MG63 (cell line): Measurements from ENCODE around the gene NXPH2. TPM values are rescaled to one million over a fixed set of nuclear protein-coding genes. Genes with fewer than 3 reads are reported as not detected.
"Not testable (repeated sequence)": the region's sequence is repeated elsewhere in the genome, so short reads cannot be mapped to it uniquely, and the experiment has no call there.

ENCODE experiments used
- DNase-seq: peaks from one replicate; pipeline ENCODE4 v3.0.0-alpha.2; 2020
- H3K27me3 ChIP-seq: fragments of 250-450 bp; sonication (Bioruptor Pico); 2 replicates; pipeline ENCODE4 v1.5.1; 2020; ENCODE audit warnings: mild to moderate bottlenecking, moderate library complexity
- H3K36me3 ChIP-seq: fragments of 250-450 bp; sonication (Bioruptor Pico); 2 replicates; pipeline ENCODE4 v1.5.1; 2020; ENCODE audit warnings: mild to moderate bottlenecking, moderate library complexity
- H3K4me3 ChIP-seq: fragments of 250-450 bp; sonication (Bioruptor Pico); 2 replicates; pipeline ENCODE4 v1.5.1; 2020; ENCODE audit warnings: mild to moderate bottlenecking, moderate library complexity
- H3K9me3 ChIP-seq: fragments of 250-450 bp; sonication (Bioruptor Pico); 2 replicates; pipeline ENCODE4 v1.5.1; 2020; ENCODE audit warnings: mild to moderate bottlenecking, moderate library complexity
- total RNA-seq: library from RNA; depleted of rRNA; stranded (reverse); fragments of >200 nt; shearing (Covaris generic); gene quantifications from 2 replicates; pipeline ENCODE4 v1.2.3, GENCODE V29; 2014; ENCODE audit warnings: low replicate concordance

NXPH2 gene
- total RNA-seq, 1 experiment from 2014 or later = 5.0 TPM

DNA sequence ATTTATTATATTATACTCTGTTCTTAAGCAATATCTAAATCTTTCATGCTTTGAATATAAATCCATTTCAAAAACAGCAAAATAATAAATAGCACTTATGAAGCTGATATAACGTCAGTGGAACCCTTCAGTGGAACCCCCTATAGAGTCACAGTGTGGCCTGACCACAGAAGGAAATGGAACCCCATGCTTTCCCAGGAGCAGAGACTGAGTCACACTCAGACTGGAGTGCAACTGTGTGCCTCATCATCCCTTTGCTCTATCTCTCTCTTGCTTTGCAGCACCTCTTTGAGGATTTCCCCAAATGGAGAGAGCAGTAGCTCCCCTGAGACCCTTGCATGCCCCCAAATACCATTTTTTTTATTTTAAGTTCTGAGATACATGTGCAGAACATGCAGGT lies 13.1 kb downstream of the NXPH2 start:
- H3K9me3 ChIP-seq = no peaks in the 10 kb centered on the region
- H3K27me3 ChIP-seq = no peaks in the 10 kb centered on the region
- no peak overlapping the region for H3K4me3 ChIP-seq
- H3K36me3 ChIP-seq = no peaks in the 10 kb centered on the region
- no peak for DNase-seq

DNA sequence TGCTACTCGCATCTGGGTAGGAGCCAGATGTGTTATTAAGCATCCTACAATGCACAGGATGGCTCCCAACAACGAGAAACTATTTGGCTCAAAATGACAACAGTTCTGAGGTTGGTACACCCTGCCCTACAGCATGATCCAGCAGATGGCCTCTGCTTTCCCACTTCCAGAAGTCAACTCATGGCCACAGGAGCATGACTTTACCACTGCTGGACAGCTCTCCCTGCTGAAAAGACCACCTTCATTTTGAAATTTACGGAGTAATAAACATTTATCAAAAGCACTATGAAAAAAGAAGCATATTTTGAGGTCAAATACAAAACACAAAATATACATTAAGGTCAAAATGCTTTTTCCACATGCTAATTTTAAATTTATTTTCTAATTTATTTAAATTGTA lies 13.7 kb downstream of the NXPH2 start:
- no peaks in the 10 kb centered on the region for H3K36me3 ChIP-seq
- no peak for DNase-seq
- H3K9me3 ChIP-seq = no peaks in the 10 kb centered on the region
- H3K27me3 ChIP-seq = no peaks in the 10 kb centered on the region
- H3K4me3 ChIP-seq = no peak overlapping the region

- no peak for DNase-seq
- H3K27me3 ChIP-seq = no peaks in the 10 kb centered on the region
- no peaks in the 10 kb centered on the region for H3K36me3 ChIP-seq
- H3K4me3 ChIP-seq = no peak overlapping the region
- no peaks in the 10 kb centered on the region for H3K9me3 ChIP-seq
These were observed 16.2 kb downstream of the NXPH2 start for GRCh38 chr2:138763971-138764370.

- Histone ChIP-seq H3K27me3 (no peaks in the 10 kb centered on the region), H3K9me3 (no peaks in the 10 kb centered on the region), H3K4me3 (no peak overlapping the region), H3K36me3 (no peaks in the 10 kb centered on the region)
- no peak for DNase-seq
These were observed 17.7 kb downstream of the NXPH2 start for GRCh38 chr2:138762533-138762932.

DNA sequence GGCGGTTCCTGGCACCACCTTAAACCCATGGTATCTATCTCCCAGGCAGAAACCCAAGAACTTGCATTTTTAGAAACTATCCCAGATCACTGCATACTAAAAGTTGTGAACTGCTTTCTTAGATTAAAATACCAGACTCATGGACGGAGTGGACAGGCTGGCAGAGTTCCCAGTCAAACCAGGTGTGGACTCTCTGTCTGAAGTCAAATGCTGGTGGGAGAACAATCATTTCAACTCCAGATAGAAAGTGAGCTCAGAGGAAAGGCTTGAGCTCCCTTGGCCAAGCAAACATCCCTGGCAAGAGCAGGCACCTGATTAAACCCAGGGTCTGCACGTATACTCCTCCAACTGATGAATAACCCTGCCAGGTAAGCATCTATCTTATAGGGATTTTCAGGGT lies 19.5 kb downstream of the NXPH2 start:
- H3K27me3 ChIP-seq = no peaks in the 10 kb centered on the region
- DNase-seq = no peak
- no peaks in the 10 kb centered on the region for H3K9me3 ChIP-seq
- H3K4me3 ChIP-seq = no peak overlapping the region
- H3K36me3 ChIP-seq = no peaks in the 10 kb centered on the region

GRCh38 chr2:138757384-138757783 lies 22.8 kb downstream of the NXPH2 start:
- Histone ChIP-seq H3K4me3 (no peak overlapping the region), H3K27me3 (no peaks in the 10 kb centered on the region), H3K9me3 (peaks cover 2% of the 10 kb centered on the region), H3K36me3 (no peaks in the 10 kb centered on the region)
- no peak for DNase-seq

DNA sequence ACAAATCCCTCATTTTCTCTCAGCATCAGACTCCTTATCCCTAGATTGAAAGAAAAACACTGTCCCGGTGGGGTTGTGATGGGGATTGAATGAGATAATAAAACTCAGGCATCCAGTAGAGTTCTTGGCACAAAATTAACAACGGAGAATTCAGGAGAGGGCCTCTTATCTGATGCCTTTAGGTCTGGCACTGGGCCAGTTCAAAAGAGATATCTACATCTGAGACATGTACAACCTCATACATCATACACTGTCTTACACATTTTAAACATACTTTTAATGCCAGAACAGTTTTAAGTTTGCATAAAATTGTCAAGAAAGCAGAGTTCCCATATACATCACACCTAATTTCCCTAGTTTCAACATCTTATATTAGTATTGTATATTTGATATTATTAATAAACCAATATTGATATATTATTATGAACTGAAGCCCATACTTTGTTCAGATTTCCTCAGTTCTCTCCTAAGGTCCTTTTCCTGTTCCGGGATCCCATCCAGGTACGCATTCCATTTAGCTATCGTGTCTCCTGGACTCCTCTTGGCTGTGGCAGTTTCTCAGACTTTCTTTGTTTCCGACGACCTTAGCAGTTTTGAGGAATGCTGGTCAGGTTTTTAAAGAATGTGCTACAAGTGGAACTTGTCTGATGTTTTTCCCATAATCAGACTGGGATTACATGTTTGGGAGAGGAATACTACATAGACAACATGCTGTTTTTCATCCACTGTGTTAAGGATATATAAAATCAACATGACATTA lies 27.8 kb downstream of the NXPH2 start:
- DNase-seq = no peak
- H3K36me3 ChIP-seq = no peaks in the 10 kb centered on the region
- peaks cover 2% of the 10 kb centered on the region for H3K9me3 ChIP-seq
- H3K27me3 ChIP-seq = no peaks in the 10 kb centered on the region
- no peak overlapping the region for H3K4me3 ChIP-seq

- no peaks in the 10 kb centered on the region for H3K36me3 ChIP-seq
- H3K4me3 ChIP-seq = no peak overlapping the region
- DNase-seq = no peak
These were observed 35.5 kb downstream of the NXPH2 start for GRCh38 chr2:138744713-138745112.

GRCh38 chr2:138742441-138743057 lies 37.6 kb downstream of the NXPH2 start:
- Histone ChIP-seq H3K36me3 (no peaks in the 10 kb centered on the region), H3K27me3 (no peaks in the 10 kb centered on the region), H3K4me3 (no peak overlapping the region), H3K9me3 (no peaks in the 10 kb centered on the region)
- DNase-seq = no peak

More at GRCh38 chr2:138744713-138745112, 35.5 kb downstream of the NXPH2 start:
- Histone ChIP-seq H3K9me3 (no peaks in the 10 kb centered on the region), H3K27me3 (no peaks in the 10 kb centered on the region)

DNA sequence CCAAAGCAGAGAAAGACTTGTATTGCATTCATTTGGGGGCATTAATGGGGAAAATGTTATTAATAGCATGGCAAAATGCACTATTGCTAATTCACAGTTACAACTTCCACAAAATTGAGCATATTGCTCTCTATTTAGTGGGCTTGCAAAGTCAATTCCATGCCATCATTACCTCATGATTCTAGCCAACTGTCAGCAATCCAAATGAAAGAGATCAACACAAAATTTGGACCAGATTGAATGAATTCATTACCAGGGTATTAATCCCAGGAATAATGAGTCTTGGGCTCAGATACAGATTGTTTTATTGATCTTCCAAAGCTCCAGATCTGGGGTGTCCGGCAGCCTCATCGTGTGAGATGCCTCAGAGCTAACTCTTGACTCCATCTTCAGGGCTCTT lies 38.3 kb downstream of the NXPH2 start:
- H3K36me3 ChIP-seq = no peaks in the 10 kb centered on the region
- H3K4me3 ChIP-seq = no peak overlapping the region
- DNase-seq = no peak
- H3K9me3 ChIP-seq = peaks cover 7% of the 10 kb centered on the region; the same call in 1 of the 2 replicates
- no peaks in the 10 kb centered on the region for H3K27me3 ChIP-seq

- not testable (repeated sequence) for H3K27me3 ChIP-seq, H3K36me3 ChIP-seq, DNase-seq, H3K4me3 ChIP-seq
- H3K9me3 ChIP-seq = peaks cover 11% of the 10 kb centered on the region; the same call in 1 of the 2 replicates
These were observed 43.1 kb downstream of the NXPH2 start for GRCh38 chr2:138737009-138737554.

DNA sequence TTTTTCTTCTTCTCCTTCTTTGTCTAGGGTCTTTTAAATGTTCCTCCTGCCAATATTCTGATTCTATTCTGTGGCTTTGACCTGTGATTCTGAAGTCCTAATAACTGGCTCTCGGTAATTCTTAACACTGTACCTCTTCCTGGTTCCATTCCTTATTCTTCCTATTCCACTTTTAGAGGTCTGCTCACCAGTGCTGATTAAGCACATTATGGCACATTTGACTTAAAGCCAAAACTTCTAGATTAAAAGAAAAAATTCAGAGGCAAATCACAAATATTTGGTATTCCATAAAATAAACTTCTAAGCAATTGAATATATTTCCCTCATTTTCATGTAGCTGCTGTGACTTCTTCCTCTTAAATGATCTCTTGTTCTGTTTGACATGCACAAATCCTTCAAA lies 47.5 kb downstream of the NXPH2 start:
- peaks cover 11% of the 10 kb centered on the region; the same call in 1 of the 2 replicates for H3K9me3 ChIP-seq
- no peak overlapping the region for H3K4me3 ChIP-seq
- H3K27me3 ChIP-seq = no peaks in the 10 kb centered on the region
- H3K36me3 ChIP-seq = no peaks in the 10 kb centered on the region
- DNase-seq = no peak

GRCh38 chr2:138730497-138731030 lies 49.6 kb downstream of the NXPH2 start:
- Histone ChIP-seq H3K9me3 (no peaks in the 10 kb centered on the region; the same call in 1 of the 2 replicates), H3K4me3 (no peak overlapping the region), H3K27me3 (no peaks in the 10 kb centered on the region), H3K36me3 (no peaks in the 10 kb centered on the region)
- DNase-seq = no peak

GRCh38 chr2:138727956-138728355 lies 52.2 kb downstream of the NXPH2 start:
- no peaks in the 10 kb centered on the region; the same call in 1 of the 2 replicates for H3K9me3 ChIP-seq
- H3K36me3 ChIP-seq = no peaks in the 10 kb centered on the region
- no peak overlapping the region for H3K4me3 ChIP-seq
- no peak for DNase-seq
- H3K27me3 ChIP-seq = no peaks in the 10 kb centered on the region

GRCh38 chr2:138726681-138727080 lies 53.5 kb downstream of the NXPH2 start:
- DNase-seq = no peak
- no peak overlapping the region for H3K4me3 ChIP-seq
- no peaks in the 10 kb centered on the region for H3K36me3 ChIP-seq
- no peaks in the 10 kb centered on the region for H3K27me3 ChIP-seq
- no peaks in the 10 kb centered on the region; the same call in 1 of the 2 replicates for H3K9me3 ChIP-seq

- H3K36me3 ChIP-seq = no peaks in the 10 kb centered on the region
- DNase-seq = no peak
- H3K27me3 ChIP-seq = no peaks in the 10 kb centered on the region
- H3K9me3 ChIP-seq = no peaks in the 10 kb centered on the region; the same call in 1 of the 2 replicates
- no peak overlapping the region for H3K4me3 ChIP-seq
These were observed 55.3 kb downstream of the NXPH2 start for GRCh38 chr2:138724729-138725459.

- no peak for DNase-seq
- no peaks in the 10 kb centered on the region; the same call in 1 of the 2 replicates for H3K9me3 ChIP-seq
- no peak overlapping the region for H3K4me3 ChIP-seq
- no peaks in the 10 kb centered on the region for H3K36me3 ChIP-seq
- H3K27me3 ChIP-seq = no peaks in the 10 kb centered on the region
These were observed 55.9 kb downstream of the NXPH2 start for GRCh38 chr2:138724327-138724726.
